ENCODE results near the gene CTAG1A. TPM values are rescaled to one million over a fixed set of nuclear protein-coding genes. Genes with fewer than 3 reads are reported as not detected.
"Not testable (repeated sequence)": the region's sequence is repeated elsewhere in the genome, so short reads cannot be mapped to it uniquely, and the experiment has no call there.

Gene CTAG1A
- total RNA-seq, 1 donor from 2014 or later = not detected

DNA sequence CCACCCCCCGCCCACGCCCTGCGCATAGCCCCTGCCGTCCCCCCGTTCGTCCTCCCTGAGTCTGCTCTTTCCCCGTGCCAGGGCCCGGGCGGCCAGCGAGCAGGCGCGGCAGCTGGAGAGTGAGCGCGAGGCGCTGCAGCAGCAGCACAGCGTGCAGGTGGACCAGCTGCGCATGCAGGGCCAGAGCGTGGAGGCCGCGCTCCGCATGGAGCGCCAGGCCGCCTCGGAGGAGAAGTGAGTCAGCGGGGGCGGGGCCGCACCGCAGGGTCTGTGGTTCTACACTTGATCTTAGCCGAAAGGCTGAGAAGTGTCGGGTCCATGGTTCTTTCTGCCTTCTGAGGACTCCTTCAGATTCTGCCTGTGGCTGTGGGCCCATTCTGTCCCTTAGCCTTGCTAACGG is 24.6 kb upstream of the CTAG1A start:
- intact Hi-C loops (cut with DNase I); DNase-seq (ENCODE audit: missing footprints); ATAC-seq: not testable (repeated sequence)

GRCh38 chrX:154562295-154562694 is 22.6 kb upstream of the CTAG1A start:
- ATAC-seq = peak; percentile 92
- intact Hi-C loops (cut with DNase I); DNase-seq (ENCODE audit: missing footprints): not testable (repeated sequence)

DNA sequence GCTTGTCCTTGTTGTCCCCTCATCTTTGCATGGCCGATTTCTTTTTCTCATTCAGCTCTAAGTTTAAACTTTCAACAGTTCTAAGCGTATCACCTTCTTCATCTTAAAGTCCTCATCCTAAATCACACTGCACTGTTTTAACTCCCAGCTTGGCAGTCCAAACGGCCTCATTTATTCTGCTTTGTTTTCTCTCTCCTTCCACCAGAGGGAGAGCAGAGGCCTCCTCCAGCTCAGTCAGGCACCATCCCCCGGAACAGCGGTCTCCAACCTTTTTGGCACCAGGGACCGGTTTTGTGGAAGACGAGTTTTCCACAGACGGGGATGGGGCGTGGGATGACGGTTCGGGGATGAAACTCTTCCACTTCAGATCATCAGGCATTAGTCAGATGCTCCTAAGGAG is 14.6 kb upstream of the CTAG1A start:
- intact Hi-C loops (cut with DNase I); ATAC-seq; DNase-seq (ENCODE audit: missing footprints): not testable (repeated sequence)

DNA sequence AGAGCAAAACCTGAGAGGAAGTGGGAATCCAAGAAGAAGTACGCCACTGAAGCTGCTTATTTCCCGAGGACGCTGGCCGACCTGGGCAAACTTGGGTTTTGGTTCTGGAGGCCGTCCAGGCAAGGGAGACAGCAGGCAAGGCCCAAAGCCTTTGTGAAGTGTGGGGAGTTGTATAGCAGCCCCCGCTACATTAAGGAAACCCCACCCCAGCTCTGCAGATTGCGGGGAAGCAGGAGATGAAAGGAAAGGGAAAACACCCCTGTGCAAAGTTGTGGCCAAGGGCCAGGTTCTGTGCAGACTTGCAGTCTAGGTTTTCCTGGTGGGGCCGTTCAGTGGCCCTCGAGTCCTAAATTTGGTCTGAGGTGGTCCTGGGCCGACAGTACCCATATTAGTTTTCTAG is 11.9 kb upstream of the CTAG1A start:
- DNase-seq (ENCODE audit: missing footprints); intact Hi-C loops (cut with DNase I); ATAC-seq: not testable (repeated sequence)

DNA sequence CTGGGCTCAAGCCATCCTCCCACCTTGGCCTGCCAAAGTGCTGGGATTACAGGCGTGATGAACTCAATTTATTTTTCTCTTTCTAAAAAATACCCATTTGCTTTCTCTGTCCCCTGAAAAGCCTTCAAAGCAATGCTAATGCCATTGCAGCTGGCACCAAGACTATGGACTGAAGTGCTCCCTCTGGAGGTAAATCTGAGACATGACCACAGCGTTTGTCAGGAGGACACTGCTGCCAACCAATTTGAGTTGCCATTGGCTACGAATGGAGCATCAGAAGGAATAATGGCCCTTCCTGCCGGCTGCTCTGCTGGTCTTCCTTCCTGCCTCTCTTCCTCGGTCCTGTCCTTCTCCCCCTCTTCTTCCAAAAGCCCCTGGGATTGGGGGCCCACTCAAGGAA is 9.9 kb upstream of the CTAG1A start:
- DNase-seq (ENCODE audit: missing footprints); ATAC-seq; intact Hi-C loops (cut with DNase I): not testable (repeated sequence)

GRCh38 chrX:154582994-154583393 is 1.9 kb upstream of the CTAG1A start:
- ATAC-seq = peak; percentile 54
- intact Hi-C loops (cut with DNase I); DNase-seq (ENCODE audit: missing footprints): not testable (repeated sequence)

- ATAC-seq; intact Hi-C loops (cut with DNase I): not testable (repeated sequence)
Observed at GRCh38 chrX:154590415-154590814, 5.5 kb downstream of the CTAG1A start.

DNA sequence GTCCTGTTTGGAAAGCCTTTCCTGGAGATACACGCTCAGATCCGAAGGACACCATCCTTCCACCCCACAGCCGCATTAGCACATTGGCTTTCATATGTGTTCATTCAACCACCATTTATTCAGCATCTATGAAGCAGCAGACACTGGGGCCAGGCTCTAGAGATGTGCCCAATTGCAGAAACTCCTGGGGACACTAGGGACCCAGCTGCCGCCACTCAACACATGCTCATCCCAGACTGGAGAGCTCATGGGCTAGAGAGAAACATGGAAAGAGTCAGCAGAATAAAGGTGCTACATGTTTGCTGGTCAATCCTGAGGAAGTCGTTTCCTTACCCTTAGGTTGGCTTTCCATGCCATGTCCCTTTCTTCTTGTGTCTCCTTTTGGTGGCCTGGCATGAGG is 7.6 kb downstream of the CTAG1A start:
- ATAC-seq (no peak), DNase-seq (ENCODE audit: missing footprints) (no peak)
- intact Hi-C loops (cut with DNase I) = no loop called here

More at GRCh38 chrX:154590415-154590814, 5.5 kb downstream of the CTAG1A start:
- DNase-seq (ENCODE audit: missing footprints) = not testable (repeated sequence)

DNA sequence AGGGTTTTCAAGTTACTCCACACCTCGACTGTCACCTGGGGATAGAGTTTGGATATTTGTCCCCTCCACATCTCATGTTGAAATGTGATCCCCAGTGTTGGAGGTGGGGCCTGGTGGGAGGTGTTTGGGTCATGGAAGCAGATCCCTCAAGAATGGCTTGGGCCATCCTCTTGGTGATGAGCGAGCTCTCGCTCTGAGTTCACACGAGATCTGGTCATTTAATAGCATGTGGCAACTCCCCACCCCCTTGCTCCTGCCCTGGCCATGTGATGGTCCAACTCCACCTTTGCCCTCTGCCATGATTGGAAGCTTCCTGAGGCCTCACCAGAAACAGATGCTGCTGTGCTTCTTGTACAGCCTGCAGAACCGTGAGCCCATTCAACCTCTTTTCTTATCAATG is 8.3 kb downstream of the CTAG1A start:
- intact Hi-C loops (cut with DNase I) = no loop called here
- no peak for DNase-seq (ENCODE audit: missing footprints)
- ATAC-seq = no peak

DNA sequence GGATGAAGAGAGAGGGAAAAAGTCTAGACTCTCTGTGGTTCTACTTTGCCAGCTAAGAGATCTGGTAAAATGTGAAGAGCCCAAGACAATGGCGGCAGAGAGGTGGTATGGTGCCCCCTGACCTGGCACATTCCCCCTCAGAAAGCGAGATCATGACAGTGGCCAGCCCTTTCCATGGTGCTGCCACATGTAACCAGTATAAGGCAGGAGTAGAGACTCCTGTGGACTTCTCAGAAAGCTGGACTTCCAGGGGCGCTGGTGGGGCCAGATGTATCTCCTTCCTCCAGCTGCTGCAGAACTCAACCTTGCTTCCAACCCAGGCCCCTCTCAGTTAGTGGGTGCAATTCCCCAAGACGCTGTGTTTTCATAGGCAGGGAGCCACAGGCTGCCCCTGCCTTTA is 9.6 kb downstream of the CTAG1A start:
- DNase-seq (ENCODE audit: missing footprints) = no peak
- intact Hi-C loops (cut with DNase I) = no loop called here
- no peak for ATAC-seq

DNA sequence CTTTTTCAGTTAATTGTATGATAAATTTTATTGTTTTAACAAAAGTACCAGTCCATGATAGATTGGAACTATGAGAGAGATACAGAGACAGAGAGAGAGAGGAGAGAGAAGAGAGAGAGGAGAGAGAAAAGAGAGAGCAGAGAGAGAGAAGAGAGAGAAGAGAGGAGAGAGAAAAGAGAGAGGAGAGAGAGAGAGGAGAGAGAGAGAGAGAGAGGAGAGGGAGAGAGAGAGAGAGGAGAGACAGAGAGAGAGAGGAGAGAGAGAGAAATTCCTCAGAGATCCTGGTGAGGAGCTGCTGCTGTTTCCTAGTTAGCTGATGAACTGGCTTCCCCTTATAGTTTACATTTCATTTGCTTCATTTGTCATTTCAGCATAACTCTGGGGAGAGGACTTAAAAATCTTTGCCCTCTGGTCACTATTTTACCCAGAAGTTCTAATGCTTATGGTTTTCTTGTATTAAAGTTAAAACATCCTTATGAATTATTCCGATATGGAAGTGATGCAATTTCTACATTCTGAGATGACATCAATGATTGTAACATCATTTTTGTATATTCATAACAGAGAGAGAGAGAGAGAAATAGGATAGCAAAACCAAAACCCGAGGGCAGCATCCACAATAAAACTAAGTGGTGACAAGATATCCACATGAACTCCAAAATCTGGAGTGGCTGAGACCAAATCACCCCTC is 10.8 kb downstream of the CTAG1A start:
- intact Hi-C loops (cut with DNase I) = no loop called here
- ATAC-seq (no peak), DNase-seq (ENCODE audit: missing footprints) (no peak)

DNA sequence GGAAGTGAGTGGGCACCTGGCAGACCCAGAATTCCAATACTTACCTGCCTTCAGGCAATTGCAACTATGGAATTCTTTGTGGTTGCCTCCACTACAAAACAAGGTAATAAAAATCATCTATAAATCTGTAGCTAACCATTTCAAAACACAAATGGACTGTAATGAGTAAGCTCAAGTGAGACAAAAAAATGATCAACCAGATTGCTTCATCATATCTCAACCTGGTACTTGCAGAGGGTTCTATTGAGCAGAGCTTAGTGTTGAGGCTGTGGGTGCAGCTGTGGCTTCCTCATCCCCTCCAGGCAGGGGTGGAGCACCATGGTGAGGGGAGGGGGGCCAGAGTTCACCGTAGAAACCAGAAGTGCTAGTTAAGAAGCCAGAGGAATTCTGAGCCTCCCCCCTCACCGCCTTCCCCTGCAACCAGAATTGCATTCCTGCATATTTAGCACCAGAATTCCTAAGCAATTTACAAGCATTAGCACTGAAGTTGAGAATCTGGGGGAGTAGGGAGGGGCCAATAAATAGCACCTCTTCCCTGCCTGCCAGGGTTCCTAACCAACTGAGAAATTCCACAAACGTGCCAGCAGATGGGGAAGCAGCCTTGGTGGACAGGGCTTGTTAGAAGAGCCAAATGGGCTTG is 11.5 kb downstream of the CTAG1A start:
- DNase-seq (ENCODE audit: missing footprints) = no peak

GRCh38 chrX:154597221-154597620 is 12.3 kb downstream of the CTAG1A start:
- intact Hi-C loops (cut with DNase I) = no loop called here
- ATAC-seq (no peak), DNase-seq (ENCODE audit: missing footprints) (no peak)

More for the DNA sequence above, 11.5 kb downstream of the CTAG1A start:
- intact Hi-C loops (cut with DNase I) = no loop called here
- ATAC-seq = no peak

DNA sequence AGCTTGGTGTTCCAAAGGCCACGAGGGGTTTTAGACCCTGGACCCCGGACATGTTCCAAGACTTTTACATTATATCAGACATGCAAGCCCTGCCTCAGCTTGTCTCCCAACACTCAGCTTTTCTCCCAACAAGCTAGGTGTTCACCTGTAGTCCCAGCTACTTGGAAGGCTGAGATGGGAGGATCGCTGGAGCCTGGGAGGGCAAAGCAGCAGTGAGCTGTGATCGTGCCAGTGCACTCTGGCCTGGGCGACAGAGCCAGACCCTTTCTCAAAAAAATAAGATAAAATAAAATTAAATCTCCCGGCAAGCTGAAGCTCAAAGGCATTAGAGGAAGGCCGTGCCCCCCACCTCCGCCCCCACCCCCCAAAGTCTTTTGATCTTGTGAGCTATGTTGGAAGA is 13.7 kb downstream of the CTAG1A start:
- ATAC-seq = no peak
- DNase-seq (ENCODE audit: missing footprints) = no peak
- intact Hi-C loops (cut with DNase I) = no loop called here

DNA sequence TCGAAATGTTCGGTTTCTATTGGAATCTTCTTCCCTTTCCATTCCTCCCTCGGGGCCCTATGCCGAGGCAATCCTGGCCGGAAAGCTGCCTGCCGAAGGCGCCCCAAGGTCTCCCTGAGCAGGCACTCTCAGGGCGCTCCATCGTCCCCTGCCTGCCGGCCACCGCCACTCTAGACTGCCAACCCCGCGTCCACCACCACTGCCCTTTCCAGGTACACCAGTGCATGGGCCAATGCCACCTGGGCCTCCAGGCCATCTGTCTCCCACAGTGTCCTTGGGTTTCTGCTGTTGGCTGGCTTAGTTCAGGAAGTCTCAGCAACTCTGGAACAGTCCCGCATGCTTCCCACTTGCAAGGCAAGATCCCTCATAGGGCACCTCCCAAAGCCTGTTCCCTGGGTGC is 14.6 kb downstream of the CTAG1A start:
- DNase-seq (ENCODE audit: missing footprints) (no peak), ATAC-seq (no peak)
- intact Hi-C loops (cut with DNase I) = no loop called here

GRCh38 chrX:154600759-154601374 is 15.9 kb downstream of the CTAG1A start:
- ATAC-seq (no peak), DNase-seq (ENCODE audit: missing footprints) (no peak)
- intact Hi-C loops (cut with DNase I) = no loop called here

DNA sequence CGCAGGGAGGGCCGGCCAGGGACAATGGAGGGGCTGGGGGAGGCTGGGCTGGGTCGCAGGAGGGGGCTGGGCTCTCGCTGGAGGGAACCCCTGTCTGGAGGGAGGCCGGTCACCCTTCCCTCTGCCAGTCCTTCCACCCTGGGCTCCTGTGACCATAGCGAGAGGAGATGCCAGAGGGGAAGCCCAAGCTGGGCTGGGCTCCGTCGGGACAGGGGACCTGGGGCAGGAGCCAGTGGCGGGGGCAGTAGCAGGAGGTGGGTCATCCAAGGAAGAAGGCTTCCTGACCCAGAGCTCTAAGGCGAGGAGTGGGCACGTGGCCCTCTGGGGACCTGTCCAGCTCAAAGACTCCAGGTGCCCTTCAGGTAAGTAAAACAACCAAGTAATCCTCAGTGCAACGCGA is 17.3 kb downstream of the CTAG1A start:
- no peak for DNase-seq (ENCODE audit: missing footprints)
- intact Hi-C loops (cut with DNase I) = no loop called here
- ATAC-seq = no peak

GRCh38 chrX:154602766-154603437 is 18.0 kb downstream of the CTAG1A start:
- intact Hi-C loops (cut with DNase I) = no loop called here
- DNase-seq (ENCODE audit: missing footprints) = no peak

More at GRCh38 chrX:154602766-154603437, 18.0 kb downstream of the CTAG1A start:
- ATAC-seq = no peak
